Keratinocyte (primary cell): ENCODE measurements around the gene ADARB2. TPM values are rescaled to one million over a fixed set of nuclear protein-coding genes. Genes with fewer than 3 reads are reported as not detected.

Source experiments
- DNase-seq: peaks from one replicate; pipeline ENCODE4 v3.0.0-alpha.2; 2011; ENCODE audit warnings: low read depth, missing footprints, low spot score
- FAIRE-seq: peaks from 2 replicates; lab custom pipeline; 2011; peaks lifted over from hg19 to GRCh38; lab: Jason Lieb, UNC
- H2AFZ ChIP-seq: 2 replicates; pipeline ENCODE4 v1.6.0; 2012; ENCODE audit warnings: low read length, control low read depth, inconsistent platforms; ENCODE audit not compliant: control insufficient read depth
- H3K27ac ChIP-seq: 2 replicates; pipeline ENCODE4 v1.5.1; 2011; ENCODE audit warnings: low read length; ENCODE audit not compliant: control insufficient read depth, insufficient read depth
- H3K27me3 ChIP-seq: 3 replicates; pipeline ENCODE4 v1.6.0; 2011; ENCODE audit warnings: low read length; ENCODE audit not compliant: control insufficient read depth, insufficient read depth; ENCODE audit errors: extremely low read depth
- H3K36me3 ChIP-seq, 2 experiments: 2 replicates in 1 of 2; 3 replicates in 1 of 2; pipeline ENCODE4 v1.5.1; 2011; ENCODE audit warnings: low read length in 2 of 2, mild to moderate bottlenecking in 1 of 2; ENCODE audit not compliant: control insufficient read depth in 2 of 2, insufficient read depth in 2 of 2; ENCODE audit errors: extremely low read depth in 1 of 2
- H3K4me1 ChIP-seq: 3 replicates; pipeline ENCODE4 v1.5.1; 2011; ENCODE audit warnings: low read length; ENCODE audit not compliant: control insufficient read depth, insufficient read depth; ENCODE audit errors: extremely low read depth
- H3K4me2 ChIP-seq: 3 replicates; pipeline ENCODE4 v1.6.0; 2011; ENCODE audit warnings: low read depth, low read length; ENCODE audit not compliant: control insufficient read depth, insufficient read depth; ENCODE audit errors: extremely low read depth
- H3K4me3 ChIP-seq, 3 experiments: fragments of 200-600 bp in 1 of 3; sonication (generic) in 1 of 3; 2 replicates in 2 of 3; 3 replicates in 1 of 3; pipeline ENCODE4 v1.5.1; 2011 to 2016; ENCODE audit warnings: low read length in 3 of 3, mild to moderate bottlenecking in 3 of 3, control low read depth in 2 of 3, inconsistent platforms in 1 of 3, low read depth in 1 of 3, mixed read lengths in 1 of 3, mixed run types in 1 of 3, moderate library complexity in 1 of 3; ENCODE audit not compliant: control insufficient read depth in 2 of 3, insufficient read depth in 2 of 3; ENCODE audit errors: extremely low read depth in 1 of 3
- H3K79me2 ChIP-seq: 2 replicates; pipeline ENCODE4 v1.6.0; 2012; ENCODE audit warnings: low read length; ENCODE audit not compliant: control insufficient read depth, insufficient read depth
- H3K9ac ChIP-seq: 3 replicates; pipeline ENCODE4 v1.6.0; 2011; ENCODE audit warnings: low read length; ENCODE audit not compliant: control insufficient read depth, insufficient read depth; ENCODE audit errors: extremely low read depth
- H3K9me1 ChIP-seq: 3 replicates; pipeline ENCODE4 v1.6.0; 2011; ENCODE audit warnings: low read length; ENCODE audit not compliant: control insufficient read depth, insufficient read depth; ENCODE audit errors: extremely low read depth
- H3K9me3 ChIP-seq: 2 replicates; pipeline ENCODE4 v1.5.1; 2012; ENCODE audit warnings: low read depth, low read length; ENCODE audit not compliant: control insufficient read depth
- H4K20me1 ChIP-seq: 3 replicates; pipeline ENCODE4 v1.6.0; 2011; ENCODE audit warnings: low read length; ENCODE audit not compliant: control insufficient read depth, insufficient read depth; ENCODE audit errors: extremely low read depth
- CTCF ChIP-seq, 3 experiments: IDR thresholded peaks in 1 of 3; conservative IDR thresholded peaks in 1 of 3; optimal IDR thresholded peaks in 1 of 3; 2 replicates in 2 of 3; 3 replicates in 1 of 3; pipeline versions ENCODE3 to v1.5.1; 2011; ENCODE audit warnings: low read length in 3 of 3, mild to moderate bottlenecking in 3 of 3, moderate library complexity in 2 of 3, control low read depth in 1 of 3, inconsistent platforms in 1 of 3; ENCODE audit not compliant: insufficient read depth in 2 of 3; ENCODE audit errors: extremely low read depth in 1 of 3
- EZH2 ChIP-seq: IDR thresholded peaks from one replicate; pipeline ENCODE4 v1.6.1; 2012; ENCODE audit warnings: inconsistent platforms, mild to moderate bottlenecking, low read length, moderate library complexity
- dilution Hi-C: fragments of 300-500 bp; cut with MboI; formaldehyde crosslinking; loops from one replicate; pipeline ENCODE4 v1.7.0; 2020; ENCODE audit warnings: low sequenced_read_pairs; ENCODE audit not compliant: extremely low pct_ligation_motif_present
- polyA plus RNA-seq, 5 experiments: library from polyadenylated mRNA; depleted of rRNA in 3 of 5; stranded (reverse) in 3 of 5; stranded (forward) in 1 of 5; unstranded in 1 of 5; fragments of >200 nt; gene quantifications; 1 replicate in 1 of 5; 2 replicates in 3 of 5; 3 replicates in 1 of 5; pipeline versions ENCODE4 v1.2.1 to v1.2.3, GENCODE V29; 2011 to 2012; ENCODE audit warnings: missing spikeins in 2 of 5, low read depth in 1 of 5, low replicate concordance in 1 of 5

Gene ADARB2
- polyA plus RNA-seq, 1 donor (not counting 4 experiments of a cell fraction or from before 2014, with no cell fraction given): not detected

GRCh38 chr10:1542941-1543340 is 194.4 kb downstream of the ADARB2 start:
- no peaks in the 10 kb centered on the region for H3K4me1 ChIP-seq
- H3K27ac ChIP-seq: no peak overlapping the region
- H3K27me3 ChIP-seq: no peaks in the 10 kb centered on the region
- H4K20me1 ChIP-seq: no peaks in the 10 kb centered on the region
- peaks cover 6% of the 10 kb centered on the region for H3K9me3 ChIP-seq
- TF ChIP-seq EZH2 (no peak), CTCF (optimal IDR thresholded peaks at IDR 0.05 in 1 of 3, IDR thresholded peaks at IDR 0.05 in 1 of 3, conservative IDR thresholded peaks at IDR 0.05 in 1 of 3; ENCODE audit: extremely low read depth in 1 of 3, insufficient read depth in 2 of 3, low read length in 3 of 3) (no peak)
- H3K4me3 ChIP-seq: no peak overlapping the region
- dilution Hi-C loops: no loop called here
- FAIRE-seq (no peak), DNase-seq (no peak)
- no peak overlapping the region for H3K9ac ChIP-seq
- no peak overlapping the region for H3K4me2 ChIP-seq
- no peaks in the 10 kb centered on the region for H3K36me3 ChIP-seq
- H2AFZ ChIP-seq: no peak overlapping the region
- H3K79me2 ChIP-seq: no peaks in the 10 kb centered on the region
- no peaks in the 10 kb centered on the region for H3K9me1 ChIP-seq

DNA sequence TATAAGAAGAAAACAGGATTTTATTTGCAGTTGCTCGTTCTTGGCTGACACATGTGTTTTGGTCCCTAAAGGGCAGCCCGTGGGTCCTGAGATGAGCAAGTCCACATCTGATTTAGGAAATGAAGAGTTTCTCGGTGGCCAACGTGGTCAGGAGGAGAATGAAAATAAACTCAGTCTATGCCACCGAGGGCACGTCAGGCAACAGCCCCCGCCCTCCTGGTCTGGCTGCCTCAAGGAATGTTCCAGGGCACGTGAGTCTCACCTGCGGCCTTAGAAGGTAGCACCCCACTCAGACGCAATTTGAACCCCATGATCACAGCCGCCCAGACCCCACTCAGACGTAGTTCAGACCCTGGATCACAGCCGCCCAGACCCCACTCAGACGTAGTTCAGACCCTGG is 197.2 kb downstream of the ADARB2 start:
- FAIRE-seq (no peak), DNase-seq (no peak)
- Histone ChIP-seq H3K9ac (no peak overlapping the region), H3K9me3 (peaks cover 6% of the 10 kb centered on the region), H3K4me2 (no peak overlapping the region), H3K27me3 (no peaks in the 10 kb centered on the region), H3K27ac (no peak overlapping the region), H3K36me3 (no peaks in the 10 kb centered on the region), H2AFZ (no peak overlapping the region), H3K4me3 (no peak overlapping the region), H3K9me1 (no peaks in the 10 kb centered on the region), H4K20me1 (no peaks in the 10 kb centered on the region), H3K4me1 (no peaks in the 10 kb centered on the region), H3K79me2 (no peaks in the 10 kb centered on the region)
- dilution Hi-C loops: no loop called here
- TF ChIP-seq EZH2: no peak
- no peak for TF ChIP-seq CTCF (optimal IDR thresholded peaks at IDR 0.05 in 1 of 3, IDR thresholded peaks at IDR 0.05 in 1 of 3, conservative IDR thresholded peaks at IDR 0.05 in 1 of 3; ENCODE audit: extremely low read depth in 1 of 3, insufficient read depth in 2 of 3, low read length in 3 of 3)
